B cell (primary cell): Measurements from ENCODE around the gene ARID4A.

Experiments
- EZH2 ChIP-seq: IDR thresholded peaks from 2 replicates; pipeline ENCODE4 v1.6.1; 2012; ENCODE audit warnings: borderline replicate concordance, low read depth, mild to moderate bottlenecking, moderate library complexity, low read length; ENCODE audit not compliant: insufficient read depth, poor library complexity, severe bottlenecking
- TF ChIP-seq, protein P1 (sequence below): fragments of 200-600 bp; IDR thresholded peaks from one replicate; pipeline ENCODE4 v1.8.0; 2022; ENCODE audit warnings: antibody characterized with exemption, mild to moderate bottlenecking

DNA sequence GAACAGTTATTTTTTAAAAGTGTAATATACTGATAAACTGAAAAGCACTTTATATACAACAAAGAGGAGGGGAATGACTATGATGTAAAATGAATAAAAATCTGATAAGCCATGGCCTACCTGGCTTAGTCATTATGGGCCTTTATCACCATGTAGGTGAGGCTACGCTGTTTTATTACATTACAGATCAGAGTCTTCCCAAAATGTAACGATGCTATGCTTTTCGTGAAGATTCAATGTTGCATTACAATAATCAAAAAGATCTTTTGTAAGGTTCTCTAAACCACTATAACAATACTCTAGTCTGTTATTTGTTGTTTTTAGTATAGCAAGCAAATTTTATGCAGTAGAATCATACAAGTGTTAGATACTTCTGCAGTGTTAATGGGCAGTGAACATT, 34.2 kb downstream of the ARID4A start:
- TF ChIP-seq, protein P1, sequence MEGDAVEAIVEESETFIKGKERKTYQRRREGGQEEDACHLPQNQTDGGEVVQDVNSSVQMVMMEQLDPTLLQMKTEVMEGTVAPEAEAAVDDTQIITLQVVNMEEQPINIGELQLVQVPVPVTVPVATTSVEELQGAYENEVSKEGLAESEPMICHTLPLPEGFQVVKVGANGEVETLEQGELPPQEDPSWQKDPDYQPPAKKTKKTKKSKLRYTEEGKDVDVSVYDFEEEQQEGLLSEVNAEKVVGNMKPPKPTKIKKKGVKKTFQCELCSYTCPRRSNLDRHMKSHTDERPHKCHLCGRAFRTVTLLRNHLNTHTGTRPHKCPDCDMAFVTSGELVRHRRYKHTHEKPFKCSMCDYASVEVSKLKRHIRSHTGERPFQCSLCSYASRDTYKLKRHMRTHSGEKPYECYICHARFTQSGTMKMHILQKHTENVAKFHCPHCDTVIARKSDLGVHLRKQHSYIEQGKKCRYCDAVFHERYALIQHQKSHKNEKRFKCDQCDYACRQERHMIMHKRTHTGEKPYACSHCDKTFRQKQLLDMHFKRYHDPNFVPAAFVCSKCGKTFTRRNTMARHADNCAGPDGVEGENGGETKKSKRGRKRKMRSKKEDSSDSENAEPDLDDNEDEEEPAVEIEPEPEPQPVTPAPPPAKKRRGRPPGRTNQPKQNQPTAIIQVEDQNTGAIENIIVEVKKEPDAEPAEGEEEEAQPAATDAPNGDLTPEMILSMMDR, result no peak
- TF ChIP-seq EZH2, result no peak
